ENCODE results near the gene TMEM208.

GRCh38 chr16:67215706-67216105 is 11.2 kb upstream of the TMEM208 start:
- TF ChIP-seq CTCF (IDR thresholded peaks at IDR 0.05; ENCODE audit: insufficient read depth, low read depth, low read length) (no peak), EZH2 (IDR thresholded peaks at IDR 0.05; ENCODE audit: insufficient read depth, low read length) (no peak)
